ENCODE measurements around the gene HLA-DOB. TPM values are rescaled to one million over a fixed set of nuclear protein-coding genes. Genes with fewer than 3 reads are reported as not detected.

Gene HLA-DOB
- total RNA-seq (2014; rRNA removed; shearing (Covaris generic)) = 0.10 and 0.13 TPM in 2 replicates
- 0.19 and 0.23 TPM in 2 replicates for polyA plus RNA-seq (2015; cell fraction: cytosol; rRNA removed)
- polyA plus RNA-seq (2015; cell fraction: nucleus; rRNA removed) = 2.5 and 2.6 TPM in 2 replicates

DNA sequence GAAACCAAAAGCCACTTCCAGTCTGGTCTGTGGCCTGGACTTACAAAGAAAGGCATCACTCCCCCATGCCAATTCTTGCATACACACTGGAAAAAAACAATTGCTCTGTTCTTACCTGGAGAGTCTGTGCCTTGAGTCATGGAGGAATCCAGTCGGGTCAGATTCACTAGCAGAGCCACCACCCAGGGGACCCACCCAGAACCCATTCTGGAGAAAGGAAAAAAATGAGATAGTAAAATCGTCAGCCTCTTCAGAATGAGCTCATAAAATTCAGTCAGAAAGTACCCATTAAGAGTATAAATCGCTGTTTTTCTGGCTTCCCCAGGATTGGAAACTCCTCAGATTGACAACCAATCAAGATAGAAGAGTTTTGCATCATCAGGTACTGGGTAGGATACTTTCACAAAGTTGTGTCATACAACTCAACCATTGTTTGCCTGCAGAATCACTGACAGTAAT, at the start of gene HLA-DOB:
Gene HLA-DOB, minus strand, starts transcription at position 257 of the 459 bp plus-strand sequence. Its CDS starts 51 bp downstream, at position 206.
- DNase-seq (ENCODE audit: low read depth) = no peak

DNA sequence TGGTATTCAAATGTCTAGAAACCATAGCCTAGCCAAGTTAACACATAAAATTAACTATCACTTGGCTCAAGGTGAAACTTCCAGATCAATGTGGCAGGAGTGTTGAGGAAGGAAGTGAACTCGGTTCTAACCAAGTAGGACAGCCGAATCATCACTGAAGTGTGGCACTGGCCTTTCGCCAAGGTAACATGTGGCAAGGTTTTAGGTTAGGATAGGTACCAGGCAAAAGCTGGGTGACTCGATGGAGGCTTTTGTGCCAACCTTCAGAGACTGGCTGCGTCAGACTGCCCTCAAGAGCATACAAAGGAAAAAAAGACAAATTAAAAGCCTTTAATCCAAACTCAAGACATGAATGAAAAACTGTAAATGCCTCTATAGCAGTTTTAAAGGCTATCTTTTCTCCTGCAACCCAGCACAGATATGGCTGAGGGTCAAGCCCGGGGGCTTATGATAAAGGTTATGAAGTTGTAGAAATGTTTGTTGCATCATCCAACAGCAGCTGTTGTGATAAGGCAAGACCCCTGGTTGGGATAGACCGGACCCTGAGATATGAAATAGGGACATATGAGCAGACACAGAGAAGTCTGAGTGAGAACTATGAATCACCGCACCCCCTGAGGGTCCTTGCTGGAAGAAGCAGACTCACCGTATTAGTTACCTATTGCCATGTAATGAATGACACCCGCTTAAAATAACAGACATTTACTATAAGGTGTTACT, 49.1 kb upstream of the HLA-DOB start:
- no peak for DNase-seq (ENCODE audit: low read depth)

DNA sequence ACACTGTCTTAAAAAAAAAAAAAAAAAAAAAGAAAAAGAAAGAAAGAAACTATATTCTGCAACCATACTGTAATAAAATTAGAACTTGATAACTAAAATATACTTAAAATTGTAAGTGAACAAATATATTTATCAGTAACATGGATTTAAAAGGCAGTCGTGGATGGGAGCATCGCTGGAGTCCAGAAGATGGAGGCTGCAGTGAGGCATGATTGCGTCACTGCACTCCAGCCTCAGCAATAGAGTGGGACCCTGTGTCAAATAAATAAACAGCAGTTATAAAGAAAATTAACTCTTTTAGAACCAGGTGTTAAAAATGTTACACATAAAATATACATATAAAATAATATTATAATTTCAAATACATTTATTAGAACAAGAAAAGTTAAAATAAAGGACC, 45.9 kb upstream of the HLA-DOB start:
- DNase-seq (ENCODE audit: low read depth) = no peak

DNA sequence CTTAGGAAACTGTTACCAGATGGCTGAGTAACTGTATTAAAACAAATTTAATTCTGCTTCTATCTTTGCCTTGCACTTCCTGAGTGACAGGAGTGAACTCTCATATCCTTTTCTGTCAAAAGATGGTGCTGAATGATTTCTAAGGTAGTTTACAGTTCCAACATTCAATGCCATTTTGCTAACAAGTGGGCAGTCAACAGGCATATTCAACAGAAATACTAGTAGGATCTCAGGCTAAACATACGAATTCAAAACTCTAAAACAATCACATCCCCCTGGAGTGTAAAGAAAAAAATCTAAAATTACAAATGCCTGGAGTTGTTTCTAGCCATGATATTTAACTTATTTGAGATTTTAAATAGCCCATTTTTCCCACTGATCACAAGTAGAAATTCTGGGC, 43.9 kb upstream of the HLA-DOB start:
- no peak for DNase-seq (ENCODE audit: low read depth)

DNA sequence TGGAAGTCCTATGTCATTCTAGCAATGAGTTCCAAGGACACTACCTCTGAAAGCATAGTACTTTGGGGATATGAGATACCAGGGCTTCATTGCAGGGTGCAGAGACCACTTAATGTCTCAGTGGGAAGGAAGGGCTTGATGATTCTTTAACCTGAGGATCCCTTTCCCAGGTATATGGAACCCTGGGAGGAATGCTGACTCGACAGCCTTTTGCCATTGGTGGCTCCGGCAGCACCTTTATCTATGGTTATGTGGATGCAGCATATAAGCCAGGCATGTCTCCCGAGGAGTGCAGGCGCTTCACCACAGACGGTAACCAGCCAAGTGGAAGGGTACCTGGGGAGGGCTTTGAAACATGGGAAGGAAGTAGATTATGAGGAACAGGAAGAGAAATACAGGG, 41.4 kb upstream of the HLA-DOB start:
- DNase-seq (ENCODE audit: low read depth) = no peak

DNA sequence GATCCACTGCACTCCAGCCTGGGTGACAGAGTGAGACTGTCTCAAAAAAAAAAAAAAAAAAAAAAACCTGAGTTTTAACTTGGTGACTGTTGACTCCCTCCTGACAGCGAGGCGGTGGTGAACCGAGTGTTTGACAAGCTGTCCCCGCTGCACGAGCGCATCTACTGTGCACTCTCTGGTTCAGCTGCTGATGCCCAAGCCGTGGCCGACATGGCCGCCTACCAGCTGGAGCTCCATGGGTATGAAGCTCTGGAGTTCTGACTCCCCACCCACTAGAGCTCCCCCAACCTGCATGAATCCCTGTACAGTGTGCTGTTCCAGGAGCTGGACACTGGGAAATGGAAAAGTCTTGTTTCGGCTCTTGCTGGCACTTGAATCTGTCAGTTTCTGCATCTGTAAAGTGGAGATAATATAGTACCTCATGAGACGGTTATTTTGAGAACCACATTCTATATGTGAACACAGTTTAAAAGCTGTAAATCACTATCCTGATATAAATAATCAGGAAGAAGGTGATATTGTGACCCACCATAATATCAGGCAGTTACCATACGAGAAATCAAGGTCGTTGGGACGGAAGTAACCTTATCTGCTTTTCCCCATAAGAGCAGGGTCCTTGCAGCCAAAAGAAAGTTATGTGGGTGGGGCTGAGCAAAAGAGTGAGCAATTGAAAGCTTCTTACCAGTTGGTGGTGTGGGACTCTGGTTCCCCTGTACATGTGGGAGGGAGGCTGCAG, 40.5 kb upstream of the HLA-DOB start:
- DNase-seq (ENCODE audit: low read depth) = no peak

DNA sequence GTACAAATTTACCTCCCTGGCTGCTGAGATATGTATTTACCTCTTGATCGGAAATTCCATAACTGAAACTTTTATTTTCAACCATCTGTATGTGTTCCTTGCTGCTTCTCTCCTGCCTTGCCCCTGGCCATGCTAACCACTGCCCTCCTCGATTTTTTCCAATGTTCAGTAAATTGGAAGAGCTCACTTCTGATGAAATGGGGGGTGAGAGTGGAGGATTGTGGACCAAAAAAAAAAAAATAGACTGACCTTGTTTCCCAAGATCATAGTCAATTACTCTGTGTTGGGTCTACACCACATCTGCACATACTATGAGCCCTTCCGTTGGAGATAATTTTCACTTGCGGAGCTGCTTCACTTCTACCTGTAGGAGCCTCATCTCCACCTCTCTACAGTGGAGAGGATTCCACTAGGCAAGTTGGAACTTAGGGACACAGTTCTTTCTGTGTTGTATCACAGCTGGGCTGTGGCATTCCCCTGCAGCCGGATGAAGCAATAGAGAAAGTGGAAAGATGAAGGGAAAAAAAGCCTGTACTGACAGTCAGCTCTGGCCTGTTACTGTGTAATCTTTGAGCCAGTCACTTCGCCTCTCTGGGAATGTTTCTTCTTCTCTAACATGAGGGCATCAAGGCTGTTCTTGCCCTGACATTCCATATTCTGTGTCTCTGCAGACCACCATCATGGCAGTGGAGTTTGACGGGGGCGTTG, 38.8 kb upstream of the HLA-DOB start:
- DNase-seq (ENCODE audit: low read depth) = no peak

DNA sequence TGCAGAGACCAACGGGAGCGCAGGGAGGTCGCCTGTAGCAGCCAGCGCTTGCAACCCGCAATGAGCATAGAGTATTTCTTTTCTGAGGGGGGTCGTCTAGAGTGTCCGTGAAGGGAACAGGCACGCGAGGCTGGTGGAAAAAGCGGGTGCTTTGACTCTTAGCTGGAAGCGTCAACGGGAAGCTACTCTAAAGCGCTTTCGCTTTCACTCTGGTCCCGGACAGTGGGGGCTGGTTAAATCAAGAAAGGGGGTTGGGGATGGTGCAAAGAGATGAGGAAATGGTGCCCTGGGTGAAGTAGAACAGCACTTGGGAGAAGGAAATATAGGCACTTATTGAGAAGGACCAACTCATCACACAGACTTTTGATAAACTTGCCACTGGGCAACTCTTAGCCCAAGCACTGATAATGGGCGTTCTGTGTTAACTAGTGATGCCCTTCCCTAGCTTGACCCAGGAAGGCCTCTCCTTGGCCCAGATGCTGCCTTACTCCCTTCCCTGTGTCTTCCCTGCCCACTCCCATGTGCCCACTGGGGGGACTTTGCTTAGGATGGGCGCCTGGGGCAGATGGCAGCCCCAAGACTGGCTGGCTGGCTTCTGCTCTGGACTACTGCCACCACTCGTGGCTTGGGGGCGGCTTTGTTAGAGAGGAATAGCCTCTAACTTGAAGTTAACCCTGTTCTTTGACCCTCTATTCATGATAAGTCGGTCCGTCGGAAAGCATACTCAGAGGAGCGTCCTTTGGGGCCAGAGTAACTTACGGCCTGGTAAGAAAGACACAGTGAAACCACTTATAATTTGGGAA, 37.8 kb upstream of the HLA-DOB start:
- peak; percentile 24 for DNase-seq (ENCODE audit: low read depth)

DNA sequence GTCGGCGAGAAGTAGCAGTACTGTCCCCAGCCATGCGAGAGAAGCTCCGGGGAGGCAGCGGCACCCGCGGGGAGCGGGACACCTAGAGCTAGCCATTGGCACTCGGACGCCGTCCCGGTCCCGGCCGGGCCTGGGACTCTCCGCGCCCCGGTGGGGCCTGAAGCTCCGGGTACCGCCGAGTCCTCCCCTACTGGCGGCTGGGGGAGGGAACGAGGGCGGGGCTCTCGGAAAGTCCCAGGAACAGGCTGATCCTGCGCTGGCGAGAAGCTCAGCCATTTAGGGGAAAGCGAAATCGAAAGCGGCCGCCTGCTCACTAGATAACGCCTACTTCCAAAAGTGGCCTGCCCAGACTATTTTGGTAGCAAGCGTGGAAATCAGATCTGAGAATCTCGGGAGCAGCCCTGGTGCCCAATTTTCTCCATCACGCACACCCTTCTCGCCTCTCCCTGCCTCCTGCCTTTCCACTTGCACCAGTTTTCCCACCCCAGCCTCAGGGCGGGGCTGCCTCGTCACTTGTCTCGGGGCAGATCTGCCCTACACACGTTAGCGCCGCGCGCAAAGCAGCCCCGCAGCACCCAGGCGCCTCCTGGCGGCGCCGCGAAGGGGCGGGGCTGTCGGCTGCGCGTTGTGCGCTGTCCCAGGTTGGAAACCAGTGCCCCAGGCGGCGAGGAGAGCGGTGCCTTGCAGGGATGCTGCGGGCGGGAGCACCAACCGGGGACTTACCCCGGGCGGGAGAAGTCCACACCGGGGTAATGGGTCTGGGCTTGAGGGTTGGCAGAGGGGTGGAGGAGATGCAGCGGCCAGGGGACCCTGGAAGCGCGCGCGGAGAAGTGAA, 37.0 kb upstream of the HLA-DOB start, which contains the start of the genes PSMB9 and TAP1:
Gene PSMB9, plus strand, starts transcription at position 652 of the 835 bp plus-strand sequence. Its CDS starts 38 bp downstream, at position 690.
Gene TAP1, minus strand, starts transcription at position 164 of the 835 bp plus-strand sequence. Its CDS starts 68 bp downstream, at position 96.
- peak; percentile 94 for DNase-seq (ENCODE audit: low read depth)

DNA sequence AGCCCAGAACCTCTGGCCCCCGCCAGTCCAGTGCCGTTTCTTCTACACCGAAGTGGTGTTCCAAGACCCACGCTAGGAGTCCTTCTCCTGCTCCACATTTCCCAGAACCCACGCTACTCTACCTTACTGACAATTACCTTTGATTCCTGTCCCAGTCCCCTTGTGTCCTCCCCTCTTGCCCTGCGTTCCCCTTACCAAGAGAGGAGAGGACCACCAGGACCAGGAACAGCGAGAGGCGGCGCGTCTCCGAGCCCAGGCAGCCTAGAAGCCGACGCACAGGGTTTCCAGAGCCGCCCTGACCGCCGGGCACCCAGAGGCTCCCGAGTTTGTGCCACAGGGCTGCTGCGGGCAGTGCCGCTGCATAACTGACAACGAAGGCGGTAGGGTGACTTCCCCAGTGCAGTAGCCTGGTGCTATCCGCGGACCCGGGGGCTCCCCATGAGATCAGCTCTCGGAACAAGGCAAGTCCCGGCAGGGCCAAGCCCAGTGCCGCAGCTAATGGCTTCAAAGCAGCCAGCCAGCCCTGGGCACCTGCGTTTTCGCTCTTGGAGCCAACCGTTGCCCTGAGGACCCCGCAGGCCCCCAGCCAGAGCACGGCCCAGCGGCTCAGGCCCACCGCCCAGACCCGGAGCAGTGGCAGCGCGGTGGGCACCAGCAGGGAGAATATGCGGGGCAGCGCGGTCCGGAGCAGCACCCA, 36.2 kb upstream of the HLA-DOB start:
- DNase-seq (ENCODE audit: low read depth) = peak; percentile 24

DNA sequence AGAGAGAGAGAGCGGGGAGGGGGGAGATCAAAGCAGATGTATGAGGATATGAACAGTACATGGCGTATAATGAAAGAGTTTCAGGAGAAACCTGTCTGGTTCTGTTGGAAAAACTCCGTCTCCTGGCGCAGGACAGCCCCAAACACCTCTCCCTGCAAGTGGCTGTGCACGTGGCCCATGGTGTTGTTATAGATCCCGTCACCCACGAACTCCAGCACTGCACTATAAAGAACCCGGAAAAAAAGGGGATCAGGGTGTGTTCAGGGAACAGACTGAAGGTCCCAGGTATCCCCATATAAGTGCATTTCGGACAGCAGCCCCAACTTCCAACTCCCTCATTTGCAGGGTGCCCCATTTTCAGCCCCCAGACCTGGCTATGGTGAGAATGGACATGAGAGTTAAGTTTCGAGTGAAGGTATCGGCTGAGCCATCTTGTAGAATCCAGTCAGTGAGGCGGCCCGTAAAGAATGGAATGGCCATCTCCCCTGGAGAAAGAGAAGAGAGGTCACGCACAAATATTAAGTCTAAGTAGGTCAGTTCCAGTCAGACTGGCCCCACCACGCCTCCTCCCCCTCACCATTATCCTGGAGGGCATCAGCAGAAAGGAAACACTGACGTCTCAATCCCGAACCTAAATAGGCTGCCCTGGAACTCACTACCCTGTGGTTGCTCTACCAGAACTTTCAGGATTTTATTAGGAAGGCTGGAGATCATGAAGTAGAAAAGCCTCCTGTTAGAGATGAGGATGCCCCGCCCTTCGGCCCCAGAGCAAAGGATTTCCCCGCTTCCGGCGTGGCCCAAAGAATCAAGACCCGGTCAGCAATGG, 35.4 kb upstream of the HLA-DOB start:
- no peak for DNase-seq (ENCODE audit: low read depth)

DNA sequence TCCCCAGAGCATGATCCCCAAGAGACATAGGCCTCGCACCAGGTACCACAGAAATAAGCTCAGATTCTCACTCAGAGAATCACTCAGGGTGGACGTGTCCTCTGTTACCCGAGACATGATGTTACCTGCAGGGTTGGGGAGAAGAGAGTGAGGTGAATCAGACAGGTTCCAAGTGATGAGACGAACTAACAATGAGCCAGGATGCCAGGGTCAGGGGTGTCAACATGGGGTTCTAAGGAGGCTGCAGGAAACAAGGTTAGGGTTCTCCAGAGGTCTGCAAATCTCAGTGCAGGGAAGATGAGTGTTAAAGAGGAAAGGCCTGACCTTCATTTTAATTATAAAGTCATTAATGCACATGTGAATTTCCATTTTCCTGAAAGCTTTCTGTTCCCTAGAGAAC, 34.2 kb upstream of the HLA-DOB start:
- DNase-seq (ENCODE audit: low read depth) = no peak

DNA sequence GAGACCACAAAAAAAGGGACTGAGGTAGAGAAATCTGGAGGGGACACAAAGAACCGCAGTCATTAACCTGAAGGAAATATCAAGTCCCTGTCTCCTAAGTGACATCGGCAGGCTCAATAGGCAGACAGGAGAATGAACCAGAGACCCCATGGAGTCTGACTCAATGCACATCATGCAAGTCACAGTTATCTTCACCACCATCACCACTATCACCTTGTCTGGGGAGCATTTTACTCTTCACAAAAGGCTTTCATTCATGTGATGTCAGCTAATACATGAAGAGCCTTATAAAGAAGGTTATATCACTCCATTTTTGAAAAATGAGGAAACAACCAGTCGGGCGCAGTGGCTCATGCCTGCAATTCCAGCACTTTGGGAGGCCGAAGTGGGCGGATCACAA, 32.3 kb upstream of the HLA-DOB start:
- no peak for DNase-seq (ENCODE audit: low read depth)

DNA sequence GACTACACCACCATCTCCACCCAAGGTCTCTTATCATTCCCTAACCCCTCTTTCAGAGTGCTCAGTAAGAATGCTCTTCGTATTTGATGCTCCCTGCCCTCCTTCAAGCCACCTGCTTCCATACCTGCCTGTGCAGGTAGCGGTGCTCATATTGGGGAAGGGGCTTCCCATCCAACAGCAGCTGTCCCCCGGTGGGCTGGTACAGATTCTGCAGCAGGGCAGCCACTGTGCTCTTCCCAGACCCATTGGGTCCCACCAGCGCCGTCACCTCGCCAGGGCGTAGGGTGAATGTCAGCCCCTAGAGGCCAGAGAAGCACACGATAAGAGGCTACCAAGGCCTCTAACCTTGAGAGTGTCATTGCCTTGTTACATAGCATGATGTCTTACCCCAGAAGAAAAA, 31.0 kb upstream of the HLA-DOB start:
- DNase-seq (ENCODE audit: low read depth) = no peak

DNA sequence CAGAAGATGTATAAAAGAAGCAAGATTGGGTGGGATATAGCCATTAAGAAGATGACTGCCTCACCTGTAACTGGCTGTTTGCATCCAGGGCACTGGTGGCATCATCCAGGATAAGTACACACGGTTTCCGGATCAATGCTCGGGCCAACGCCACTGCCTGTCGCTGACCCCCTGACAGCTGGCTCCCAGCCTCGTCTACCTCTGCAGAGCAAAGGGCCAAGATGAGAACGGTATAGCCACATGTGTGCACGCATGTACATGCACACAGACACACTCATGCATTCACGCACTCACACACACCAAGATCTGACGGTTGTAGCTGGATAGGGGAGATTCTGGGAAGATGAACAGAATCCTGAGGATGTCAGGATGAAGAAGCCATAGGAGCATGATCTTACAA, 30.2 kb upstream of the HLA-DOB start:
- no peak for DNase-seq (ENCODE audit: low read depth)

DNA sequence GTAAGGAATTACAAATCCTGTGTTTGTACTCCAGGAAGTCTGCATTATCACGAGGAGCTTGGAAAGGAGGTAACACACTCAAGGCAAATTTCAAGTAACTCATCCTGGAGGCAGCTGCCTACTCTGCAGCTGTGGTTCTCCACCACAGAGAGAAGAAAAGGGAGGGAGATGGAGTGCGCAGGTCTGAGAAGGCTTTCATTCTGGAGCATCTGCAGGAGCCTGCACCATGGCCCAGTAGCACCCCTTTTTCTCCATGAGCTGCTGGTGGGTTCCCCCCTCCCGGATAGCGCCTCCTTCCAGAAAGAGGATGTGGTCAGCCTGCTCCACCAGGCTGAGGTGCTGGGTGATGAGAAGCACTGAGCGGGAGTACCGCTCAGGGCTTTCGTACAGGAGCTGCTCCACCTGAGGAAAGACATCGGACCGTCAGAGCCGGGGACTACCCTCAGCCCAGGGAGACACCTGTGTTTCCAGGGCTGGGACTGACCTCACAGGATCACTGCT, 28.6 kb upstream of the HLA-DOB start:
- no peak for DNase-seq (ENCODE audit: low read depth)

DNA sequence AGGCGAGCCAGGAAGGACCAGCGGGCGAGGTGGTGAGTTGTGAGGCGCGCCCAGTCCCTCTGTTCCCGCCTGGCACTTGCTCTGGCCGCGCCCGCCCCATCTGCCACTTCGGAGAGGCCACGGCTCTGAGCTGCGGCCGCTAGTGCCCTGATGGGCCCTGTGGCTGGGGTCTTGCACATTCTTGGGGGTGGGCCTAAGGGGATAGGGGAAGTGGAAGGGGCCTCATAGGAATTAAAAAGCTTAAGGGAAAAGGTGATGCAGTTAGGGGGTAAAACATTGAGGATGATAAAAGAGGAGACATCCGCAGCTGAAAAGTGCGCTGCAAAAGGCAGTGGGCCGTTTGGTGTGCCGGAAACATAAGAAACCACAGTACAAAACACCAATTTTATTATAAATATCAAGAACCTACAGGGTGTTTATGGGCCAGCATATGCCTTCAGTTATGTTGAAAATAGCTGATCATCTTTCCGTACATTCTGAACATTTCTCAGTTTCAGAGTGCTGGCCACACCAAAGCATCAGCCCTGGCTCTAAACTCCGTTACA, 28.1 kb upstream of the HLA-DOB start:
- no peak for DNase-seq (ENCODE audit: low read depth)
